ENCODE data around the gene WIPF3. TPM values are rescaled to one million over a fixed set of nuclear protein-coding genes. Genes with fewer than 3 reads are reported as not detected.

WIPF3 gene
- total and polyA plus RNA-seq, 10 of the 15 experiments (the other 5 are each of a cell fraction or from before 2014, with no cell fraction given), result 0.03 to 0.05 TPM; not detected in 8

GRCh38 chr7:29818308-29818707 lies 12.0 kb downstream of the WIPF3 start:
- H3K27me3 ChIP-seq (replicated peaks in 1 of 2; ENCODE audit: control insufficient read depth in 2 of 2, insufficient read depth in 2 of 2, low read length in 1 of 2), result no peaks in the 10 kb centered on the region; a peak in 1 of 4 replicates

More at GRCh38 chr7:29818308-29818707, 12.0 kb downstream of the WIPF3 start:
- no peak overlapping the region for H2AFZ ChIP-seq (ENCODE audit: control insufficient read depth, low read depth, low read length)
- no TSS peak for BruUV-seq (replicated peaks)
- DNase-seq (ENCODE audit: low read depth, low spot score) (no peak), ATAC-seq (no peak), FAIRE-seq (no peak)
- intact Hi-C loops (cut with micrococcal nuclease; ENCODE audit: unreplicated experiment), result no loop called here
- WGBS (ENCODE audit: insufficient coverage, insufficient replicate concordance, low lambda C conversion rate, missing lambda C conversion rate), result 72% methylated on average over 6 of the region's 6 CpGs
- no peak overlapping the region for H3K4me2 ChIP-seq (ENCODE audit: control insufficient read depth, insufficient read depth)
- no peaks in the 10 kb centered on the region for H3K9me3 ChIP-seq (replicated peaks; ENCODE audit: control insufficient read depth, insufficient read depth, low read length)
- H3K4me1 ChIP-seq (ENCODE audit: control insufficient read depth, insufficient read depth, low read length), result no peaks in the 10 kb centered on the region
- H3K79me2 ChIP-seq (ENCODE audit: control insufficient read depth, insufficient read depth, low read length), result no peaks in the 10 kb centered on the region
- CTCF ChIA-PET, result no interaction called here
- H3K4me3 ChIP-seq, result no peak overlapping the region
- H3K36me3 ChIP-seq (ENCODE audit: control insufficient read depth in 2 of 2, insufficient read depth in 2 of 2, low read length in 1 of 2), result no peaks in the 10 kb centered on the region
- RAD21 ChIA-PET (ENCODE audit: unreplicated experiment), result no interaction called here
- SMC1A ChIA-PET (ENCODE audit: uncharacterized antibody, unreplicated experiment), result no interaction called here
- TF ChIP-seq WRNIP1 (IDR thresholded peaks at IDR 0.05; ENCODE audit: borderline replicate concordance, low read depth, low read length), result no peak
- no peak for TF ChIP-seq CBX5 (IDR thresholded peaks at IDR 0.05; ENCODE audit: low read depth)
- no peak for TF ChIP-seq TAF1 (IDR thresholded peaks at IDR 0.05; ENCODE audit: borderline replicate concordance, low read depth, low read length)
- TF ChIP-seq GABPA (IDR thresholded peaks at IDR 0.05; ENCODE audit: low read depth), result no peak
- TF ChIP-seq, protein P1, sequence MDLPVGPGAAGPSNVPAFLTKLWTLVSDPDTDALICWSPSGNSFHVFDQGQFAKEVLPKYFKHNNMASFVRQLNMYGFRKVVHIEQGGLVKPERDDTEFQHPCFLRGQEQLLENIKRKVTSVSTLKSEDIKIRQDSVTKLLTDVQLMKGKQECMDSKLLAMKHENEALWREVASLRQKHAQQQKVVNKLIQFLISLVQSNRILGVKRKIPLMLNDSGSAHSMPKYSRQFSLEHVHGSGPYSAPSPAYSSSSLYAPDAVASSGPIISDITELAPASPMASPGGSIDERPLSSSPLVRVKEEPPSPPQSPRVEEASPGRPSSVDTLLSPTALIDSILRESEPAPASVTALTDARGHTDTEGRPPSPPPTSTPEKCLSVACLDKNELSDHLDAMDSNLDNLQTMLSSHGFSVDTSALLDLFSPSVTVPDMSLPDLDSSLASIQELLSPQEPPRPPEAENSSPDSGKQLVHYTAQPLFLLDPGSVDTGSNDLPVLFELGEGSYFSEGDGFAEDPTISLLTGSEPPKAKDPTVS (IDR thresholded peaks at IDR 0.05; ENCODE audit: low read depth, low read length), result no peak
- no peak for TF ChIP-seq KLF5 (IDR thresholded peaks at IDR 0.05; ENCODE audit: partially characterized antibody)
- no peak for TF ChIP-seq BRCA1 (IDR thresholded peaks at IDR 0.05; ENCODE audit: low read depth, low read length)
- TF ChIP-seq EZH2 (IDR thresholded peaks at IDR 0.05; ENCODE audit: borderline replicate concordance, control insufficient read depth, low read depth, low read length), result no peak
- TF ChIP-seq, protein P2, sequence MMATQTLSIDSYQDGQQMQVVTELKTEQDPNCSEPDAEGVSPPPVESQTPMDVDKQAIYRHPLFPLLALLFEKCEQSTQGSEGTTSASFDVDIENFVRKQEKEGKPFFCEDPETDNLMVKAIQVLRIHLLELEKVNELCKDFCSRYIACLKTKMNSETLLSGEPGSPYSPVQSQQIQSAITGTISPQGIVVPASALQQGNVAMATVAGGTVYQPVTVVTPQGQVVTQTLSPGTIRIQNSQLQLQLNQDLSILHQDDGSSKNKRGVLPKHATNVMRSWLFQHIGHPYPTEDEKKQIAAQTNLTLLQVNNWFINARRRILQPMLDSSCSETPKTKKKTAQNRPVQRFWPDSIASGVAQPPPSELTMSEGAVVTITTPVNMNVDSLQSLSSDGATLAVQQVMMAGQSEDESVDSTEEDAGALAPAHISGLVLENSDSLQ (IDR thresholded peaks at IDR 0.05), result no peak
- H3K27ac ChIP-seq (ENCODE audit: control insufficient read depth, insufficient read depth), result no peak overlapping the region
- H3K9ac ChIP-seq (ENCODE audit: control insufficient read depth, insufficient read depth, low read length), result no peak overlapping the region
- H4K20me1 ChIP-seq (ENCODE audit: control insufficient read depth, insufficient read depth), result no peaks in the 10 kb centered on the region
- in situ Hi-C loops (cut with MboI), result no loop called here
- POLR2A ChIA-PET, result no interaction called here

Measured in GM12878 (cell line).